GM18507 (cell line): Measurements from ENCODE around the gene FAM204A.

Experiments used
- DNase-seq: peaks from one replicate; pipeline ENCODE4 v3.0.0; 2011; ENCODE audit warnings: low read depth; ENCODE audit not compliant: insufficient read length; ENCODE audit errors: extremely low spot score
- FAIRE-seq: peaks from 2 replicates; lab custom pipeline; 2011; peaks lifted over from hg19 to GRCh38; lab: Jason Lieb, UNC

Gene FAM204A

GRCh38 chr10:118255355-118255754, 86.8 kb downstream of the FAM204A start:
- no peak for DNase-seq
- no peak for FAIRE-seq

GRCh38 chr10:118254654-118255053, 87.5 kb downstream of the FAM204A start:
- DNase-seq (no peak), FAIRE-seq (no peak)

GRCh38 chr10:118253397-118253796, 88.7 kb downstream of the FAM204A start:
- FAIRE-seq (no peak), DNase-seq (no peak)

- DNase-seq: no peak
- no peak for FAIRE-seq
These were observed 90.3 kb downstream of the FAM204A start for GRCh38 chr10:118251791-118252190.

- FAIRE-seq (no peak), DNase-seq (no peak)
These were observed 92.4 kb downstream of the FAM204A start for GRCh38 chr10:118249714-118250113.
